Right lobe of liver (tissue), 4 donors: ENCODE measurements around the gene SNX8.

Experiments used
- POLR2A ChIP-seq: fragments of 450-650 bp; IDR thresholded peaks from one replicate; pipeline ENCODE4 v1.6.1; 2017; ENCODE audit warnings: antibody characterized with exemption, mild to moderate bottlenecking
- TF ChIP-seq, protein P1 (sequence below), 4 donors: fragments of 200-600 bp in 3 of 4; fragments of 450-650 bp in 1 of 4; IDR thresholded peaks; one replicate each; pipeline versions ENCODE4 v1.5.1 to v1.8.0; 2016 to 2022; ENCODE audit warnings: antibody characterized with exemption in 4 of 4, mild to moderate bottlenecking in 2 of 4
- donor health status: DM: no; HTN: no; CAD: no.
- donor health status: DM: no; HTN: no; CAD: no.
- donor health status: DM: no; HTN: yes; CAD: no.

DNA sequence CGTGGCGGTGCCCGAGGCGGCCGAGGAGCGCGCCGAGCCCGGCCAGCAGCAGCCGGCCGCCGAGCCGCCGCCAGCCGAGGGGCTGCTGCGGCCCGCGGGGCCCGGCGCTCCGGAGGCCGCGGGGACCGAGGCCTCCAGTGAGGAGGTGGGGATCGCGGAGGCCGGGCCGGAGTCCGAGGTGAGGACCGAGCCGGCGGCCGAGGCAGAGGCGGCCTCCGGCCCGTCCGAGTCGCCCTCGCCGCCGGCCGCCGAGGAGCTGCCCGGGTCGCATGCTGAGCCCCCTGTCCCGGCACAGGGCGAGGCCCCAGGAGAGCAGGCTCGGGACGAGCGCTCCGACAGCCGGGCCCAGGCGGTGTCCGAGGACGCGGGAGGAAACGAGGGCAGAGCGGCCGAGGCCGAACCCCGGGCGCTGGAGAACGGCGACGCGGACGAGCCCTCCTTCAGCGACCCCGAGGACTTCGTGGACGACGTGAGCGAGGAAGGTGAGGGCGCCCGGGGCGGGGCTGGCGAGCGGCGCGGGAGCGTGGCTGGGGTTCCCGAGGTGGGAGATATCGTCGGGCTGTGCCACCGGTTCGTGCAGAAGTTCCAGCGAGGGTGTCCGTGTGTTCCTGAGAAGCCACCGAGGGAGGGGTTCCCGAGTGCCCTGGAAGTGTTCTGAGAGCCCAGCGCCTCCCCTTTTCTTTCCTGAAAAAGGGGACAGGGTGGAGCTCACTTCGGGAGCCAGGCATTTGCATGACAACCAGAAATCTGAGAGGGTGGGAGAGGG lies 40.9 kb upstream of the SNX8 start:
- TF ChIP-seq POLR2A = no peak
- TF ChIP-seq, protein P1, sequence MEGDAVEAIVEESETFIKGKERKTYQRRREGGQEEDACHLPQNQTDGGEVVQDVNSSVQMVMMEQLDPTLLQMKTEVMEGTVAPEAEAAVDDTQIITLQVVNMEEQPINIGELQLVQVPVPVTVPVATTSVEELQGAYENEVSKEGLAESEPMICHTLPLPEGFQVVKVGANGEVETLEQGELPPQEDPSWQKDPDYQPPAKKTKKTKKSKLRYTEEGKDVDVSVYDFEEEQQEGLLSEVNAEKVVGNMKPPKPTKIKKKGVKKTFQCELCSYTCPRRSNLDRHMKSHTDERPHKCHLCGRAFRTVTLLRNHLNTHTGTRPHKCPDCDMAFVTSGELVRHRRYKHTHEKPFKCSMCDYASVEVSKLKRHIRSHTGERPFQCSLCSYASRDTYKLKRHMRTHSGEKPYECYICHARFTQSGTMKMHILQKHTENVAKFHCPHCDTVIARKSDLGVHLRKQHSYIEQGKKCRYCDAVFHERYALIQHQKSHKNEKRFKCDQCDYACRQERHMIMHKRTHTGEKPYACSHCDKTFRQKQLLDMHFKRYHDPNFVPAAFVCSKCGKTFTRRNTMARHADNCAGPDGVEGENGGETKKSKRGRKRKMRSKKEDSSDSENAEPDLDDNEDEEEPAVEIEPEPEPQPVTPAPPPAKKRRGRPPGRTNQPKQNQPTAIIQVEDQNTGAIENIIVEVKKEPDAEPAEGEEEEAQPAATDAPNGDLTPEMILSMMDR (IDR thresholded peaks at IDR 0.05) = no peak
